HG03558 (cell line): ENCODE results near the gene SDC1.
"Not testable (repeated sequence)": the region's sequence is repeated elsewhere in the genome, so short reads cannot be mapped to it uniquely, and the experiment has no call there.

Source experiments
- ATAC-seq: cut with Tn5 transposase; IDR thresholded peaks from one replicate; pipeline ENCODE4 v1.9.1; 2021; ENCODE audit warnings: moderate number of reproducible peaks; ENCODE audit not compliant: unreplicated experiment; ENCODE audit errors: extremely low read depth

SDC1 gene

GRCh38 chr2:20224716-20225293 lies at the start of gene SDC1:
SDC1 (minus strand) TSS chr2:20225130; CDS start chr2:20224867, 263 bp downstream.
- ATAC-seq = no peak

GRCh38 chr2:20273042-20273441 lies 48.1 kb upstream of the SDC1 start:
- no peak for ATAC-seq

- not testable (repeated sequence) for ATAC-seq
Measured at GRCh38 chr2:20268317-20268716, 43.4 kb upstream of the SDC1 start.

- ATAC-seq = no peak
Measured at GRCh38 chr2:20267529-20267928, 42.6 kb upstream of the SDC1 start.

GRCh38 chr2:20264629-20265028 lies 39.7 kb upstream of the SDC1 start:
- ATAC-seq = no peak

GRCh38 chr2:20257411-20257810 lies 32.5 kb upstream of the SDC1 start:
- no peak for ATAC-seq

GRCh38 chr2:20254731-20255130 lies 29.8 kb upstream of the SDC1 start:
- ATAC-seq = no peak

GRCh38 chr2:20250436-20250835 lies 25.5 kb upstream of the SDC1 start:
- no peak for ATAC-seq

- ATAC-seq = no peak
Measured at GRCh38 chr2:20249170-20249569, 24.2 kb upstream of the SDC1 start.

GRCh38 chr2:20247084-20247483 lies 22.2 kb upstream of the SDC1 start:
- ATAC-seq = no peak

GRCh38 chr2:20243637-20244036 lies 18.7 kb upstream of the SDC1 start:
- not testable (repeated sequence) for ATAC-seq

- no peak for ATAC-seq
Measured at GRCh38 chr2:20242727-20243377, 17.9 kb upstream of the SDC1 start.

GRCh38 chr2:20241973-20242726 lies 17.2 kb upstream of the SDC1 start:
- ATAC-seq = no peak

- ATAC-seq = not testable (repeated sequence)
Measured at GRCh38 chr2:20240291-20240690, 15.4 kb upstream of the SDC1 start.

GRCh38 chr2:20236496-20236895 lies 11.6 kb upstream of the SDC1 start:
- ATAC-seq = no peak

- no peak for ATAC-seq
Measured at GRCh38 chr2:20235655-20236305, 10.8 kb upstream of the SDC1 start.

GRCh38 chr2:20234597-20234996 lies 9.7 kb upstream of the SDC1 start:
- not testable (repeated sequence) for ATAC-seq

- ATAC-seq = no peak
Measured at GRCh38 chr2:20232837-20233207, 7.9 kb upstream of the SDC1 start.

- ATAC-seq = no peak
Measured at GRCh38 chr2:20231598-20232026, 6.7 kb upstream of the SDC1 start.

GRCh38 chr2:20231159-20231558 lies 6.2 kb upstream of the SDC1 start:
- ATAC-seq = no peak

GRCh38 chr2:20230114-20230425 lies 5.1 kb upstream of the SDC1 start:
- no peak for ATAC-seq
